HG02885 (cell line): ENCODE data around the gene SDC1.
"Not testable (repeated sequence)": the region's sequence is repeated elsewhere in the genome, so short reads cannot be mapped to it uniquely, and the experiment has no call there.

Source experiments
- ATAC-seq: cut with Tn5 transposase; IDR thresholded peaks from one replicate; pipeline ENCODE4 v1.9.1; 2021; ENCODE audit warnings: mild to moderate bottlenecking; ENCODE audit not compliant: unreplicated experiment, poor library complexity

The SDC1 gene

GRCh38 chr2:20224716-20225293 lies at the start of gene SDC1:
Gene SDC1, minus strand, starts transcription at chr2:20225130. Its CDS starts 263 bp downstream, at chr2:20224867.
- ATAC-seq = peak; percentile 25

GRCh38 chr2:20273042-20273441 lies 48.1 kb upstream of the SDC1 start:
- ATAC-seq = no peak

GRCh38 chr2:20268317-20268716 lies 43.4 kb upstream of the SDC1 start:
- not testable (repeated sequence) for ATAC-seq

- no peak for ATAC-seq
Measured at GRCh38 chr2:20267529-20267928, 42.6 kb upstream of the SDC1 start.

GRCh38 chr2:20264629-20265028 lies 39.7 kb upstream of the SDC1 start:
- no peak for ATAC-seq

- ATAC-seq = no peak
Measured at GRCh38 chr2:20257411-20257810, 32.5 kb upstream of the SDC1 start.

- no peak for ATAC-seq
Measured at GRCh38 chr2:20254731-20255130, 29.8 kb upstream of the SDC1 start.

GRCh38 chr2:20250436-20250835 lies 25.5 kb upstream of the SDC1 start:
- no peak for ATAC-seq

- ATAC-seq = no peak
Measured at GRCh38 chr2:20249170-20249569, 24.2 kb upstream of the SDC1 start.

- no peak for ATAC-seq
Measured at GRCh38 chr2:20247084-20247483, 22.2 kb upstream of the SDC1 start.

GRCh38 chr2:20243637-20244036 lies 18.7 kb upstream of the SDC1 start:
- ATAC-seq = not testable (repeated sequence)

GRCh38 chr2:20242727-20243377 lies 17.9 kb upstream of the SDC1 start:
- no peak for ATAC-seq

GRCh38 chr2:20241973-20242726 lies 17.2 kb upstream of the SDC1 start:
- peak; percentile 54 for ATAC-seq

GRCh38 chr2:20240291-20240690 lies 15.4 kb upstream of the SDC1 start:
- ATAC-seq = not testable (repeated sequence)

GRCh38 chr2:20236496-20236895 lies 11.6 kb upstream of the SDC1 start:
- no peak for ATAC-seq

- ATAC-seq = no peak
Measured at GRCh38 chr2:20235655-20236305, 10.8 kb upstream of the SDC1 start.

- ATAC-seq = not testable (repeated sequence)
Measured at GRCh38 chr2:20234597-20234996, 9.7 kb upstream of the SDC1 start.

- no peak for ATAC-seq
Measured at GRCh38 chr2:20232837-20233207, 7.9 kb upstream of the SDC1 start.

- ATAC-seq = no peak
Measured at GRCh38 chr2:20231598-20232026, 6.7 kb upstream of the SDC1 start.

- ATAC-seq = no peak
Measured at GRCh38 chr2:20231159-20231558, 6.2 kb upstream of the SDC1 start.

- no peak for ATAC-seq
Measured at GRCh38 chr2:20230114-20230425, 5.1 kb upstream of the SDC1 start.
